Fibroblast of lung (primary cell): ENCODE measurements around the gene PCAT6.

Experiments
- CTCF ChIP-seq, 2 donors: IDR thresholded peaks in 1 of 2; conservative IDR thresholded peaks in 1 of 2; 1 replicate in 1 of 2; 2 replicates in 1 of 2; pipeline ENCODE4 v1.5.1; 2011 to 2012; ENCODE audit warnings: low read length in 2 of 2, control low read depth in 1 of 2, inconsistent platforms in 1 of 2, low read depth in 1 of 2, mild to moderate bottlenecking in 1 of 2
- EZH2 ChIP-seq: IDR thresholded peaks from 2 replicates; pipeline ENCODE4 v1.5.1; 2012; ENCODE audit warnings: low read length, control low read depth, mild to moderate bottlenecking; ENCODE audit errors: missing control alignments

GRCh38 chr1:202765721-202766120 is 45.0 kb upstream of the PCAT6 start:
- TF ChIP-seq CTCF (conservative IDR thresholded peaks at IDR 0.05 in 1 of 2, IDR thresholded peaks at IDR 0.05 in 1 of 2; ENCODE audit: low read depth in 1 of 2, low read length in 2 of 2) (no peak), EZH2 (no peak)
